Upper lobe of left lung (tissue), 4 donors: Measurements from ENCODE around the gene ZNF860.

Experiments used
- CTCF ChIP-seq, 6 experiments: fragments of 450-650 bp in 4 of 6; fragments of 200-600 bp in 2 of 6; sonication (generic) in 2 of 6; IDR thresholded peaks; one replicate each; pipeline ENCODE4 v1.5.1; 2016 to 2019; ENCODE audit warnings: antibody characterized with exemption in 6 of 6
- EP300 ChIP-seq, 4 donors: sonication (generic); formaldehyde crosslinking; IDR thresholded peaks; one replicate each; pipeline ENCODE4 v1.5.1; 2017; ENCODE audit warnings: antibody characterized with exemption in 4 of 4, control low read depth in 2 of 4
- POLR2A ChIP-seq, 4 donors: fragments of 450-650 bp; IDR thresholded peaks; one replicate each; pipeline ENCODE4 v1.5.1; 2016 to 2017; ENCODE audit warnings: antibody characterized with exemption in 4 of 4, mild to moderate bottlenecking in 2 of 4
- POLR2AphosphoS5 ChIP-seq, 2 donors: sonication (generic); formaldehyde crosslinking; IDR thresholded peaks; one replicate each; pipeline ENCODE4 v1.5.1; 2017; ENCODE audit warnings: antibody characterized with exemption in 2 of 2

DNA sequence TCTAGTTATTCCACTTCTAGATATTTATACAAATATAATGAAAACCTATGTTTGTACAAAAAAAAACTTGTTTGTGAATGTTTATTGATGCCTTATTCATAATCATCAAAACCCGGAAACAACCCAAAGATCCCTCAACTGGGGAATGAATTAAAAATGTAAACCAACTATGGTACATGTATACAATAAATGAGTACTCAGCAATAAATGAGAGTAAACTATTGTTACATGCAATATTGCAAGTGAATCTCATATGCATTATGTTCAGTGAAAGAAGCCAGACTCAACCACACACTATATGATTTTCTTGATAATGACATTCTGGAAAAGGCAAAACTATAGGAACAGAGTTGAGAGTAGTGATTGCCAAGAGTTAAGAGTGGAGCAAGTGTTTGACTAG, 12.3 kb downstream of the ZNF860 start:
- TF ChIP-seq CTCF (IDR thresholded peaks at IDR 0.05) (no peak), POLR2A (IDR thresholded peaks at IDR 0.05) (no peak), EP300 (IDR thresholded peaks at IDR 0.05) (no peak), POLR2AphosphoS5 (IDR thresholded peaks at IDR 0.05) (no peak)
